IPS DF 4.7 (cell line): Measurements from ENCODE around the gene TANGO6.

Experiments used
- DNase-seq: peaks from one replicate; pipeline ENCODE4 v3.0.0-alpha.2; 2013; ENCODE audit warnings: low spot score; ENCODE audit errors: extremely low read depth

Gene TANGO6

GRCh38 chr16:68999114-68999513 lies 155.8 kb downstream of the TANGO6 start:
- DNase-seq, result no peak

GRCh38 chr16:69003500-69003899 lies 160.2 kb downstream of the TANGO6 start:
- DNase-seq, result no peak

GRCh38 chr16:69005641-69006355 lies 162.5 kb downstream of the TANGO6 start:
- DNase-seq, result no peak

DNA sequence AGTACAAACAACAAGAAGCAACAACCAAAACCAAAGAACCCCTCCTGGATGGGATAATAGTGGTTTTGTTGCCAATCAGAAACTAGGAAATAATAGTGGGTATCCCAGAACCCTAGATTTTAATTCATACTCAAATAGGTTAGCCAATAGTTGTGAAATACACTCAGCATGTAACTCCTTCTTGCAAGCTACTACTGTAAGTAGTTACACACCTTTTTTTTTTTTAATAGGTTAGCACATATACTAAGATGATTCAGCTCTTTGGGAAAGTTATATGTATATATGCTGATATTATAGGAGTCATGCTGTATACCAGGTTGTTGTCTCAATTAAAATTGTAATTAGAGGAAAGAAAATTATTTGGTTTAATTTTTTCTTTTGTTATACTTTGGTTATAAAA lies 169.6 kb downstream of the TANGO6 start:
- DNase-seq, result no peak

DNA sequence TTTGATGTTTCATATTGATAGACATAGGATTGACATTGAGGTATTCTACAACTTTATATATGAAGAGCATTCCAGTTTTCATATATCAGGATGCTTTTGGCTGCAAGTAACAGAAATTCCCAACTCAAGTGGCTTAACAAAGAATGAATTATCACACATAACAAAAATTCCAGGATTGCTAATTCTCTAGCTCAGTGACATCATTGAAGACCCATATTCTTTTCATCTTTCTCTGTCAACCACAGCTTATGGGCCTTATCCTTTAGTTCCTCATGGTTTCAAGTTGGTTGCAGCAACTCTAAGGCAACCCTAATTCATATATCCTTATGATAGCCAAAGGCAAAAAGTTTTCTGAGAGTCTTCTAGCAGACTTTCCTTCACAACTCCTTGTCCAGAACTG lies 170.7 kb downstream of the TANGO6 start:
- DNase-seq, result no peak

GRCh38 chr16:69014811-69015210 lies 171.5 kb downstream of the TANGO6 start:
- DNase-seq, result no peak

DNA sequence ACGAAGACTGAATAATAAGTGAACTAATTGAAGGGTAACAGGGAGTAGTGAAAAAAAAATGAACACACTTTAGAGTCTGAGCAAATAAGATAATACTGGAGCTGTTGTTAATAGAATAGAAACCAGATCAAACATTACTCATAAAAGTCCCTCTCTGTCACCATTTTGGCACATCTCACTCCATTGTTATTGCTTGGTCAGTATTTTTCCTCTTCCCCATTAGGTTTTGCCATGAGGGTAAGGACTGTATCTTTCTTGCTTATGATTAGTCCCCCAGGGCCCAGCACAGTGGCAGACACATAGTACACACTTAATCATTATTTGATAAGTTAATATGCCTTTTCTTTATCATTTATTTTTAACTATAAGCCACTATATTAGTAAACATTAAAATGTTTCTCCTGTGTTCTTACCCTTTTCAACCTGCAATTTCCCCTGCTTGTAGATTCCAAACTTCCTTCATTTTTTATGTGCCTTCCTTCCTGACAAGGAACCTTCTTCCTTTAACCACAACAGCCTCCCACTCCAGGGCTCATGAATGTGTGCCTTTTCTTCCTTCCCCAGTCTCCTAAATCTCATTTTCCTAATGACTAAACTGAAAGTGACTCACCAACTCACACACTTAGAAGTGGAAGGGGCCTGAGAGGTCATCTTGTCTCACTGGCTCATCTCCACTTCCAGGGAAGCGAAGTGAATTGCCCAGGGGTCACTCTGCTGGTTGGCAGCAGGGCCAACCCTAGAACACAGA lies 173.9 kb downstream of the TANGO6 start:
- DNase-seq, result no peak

DNA sequence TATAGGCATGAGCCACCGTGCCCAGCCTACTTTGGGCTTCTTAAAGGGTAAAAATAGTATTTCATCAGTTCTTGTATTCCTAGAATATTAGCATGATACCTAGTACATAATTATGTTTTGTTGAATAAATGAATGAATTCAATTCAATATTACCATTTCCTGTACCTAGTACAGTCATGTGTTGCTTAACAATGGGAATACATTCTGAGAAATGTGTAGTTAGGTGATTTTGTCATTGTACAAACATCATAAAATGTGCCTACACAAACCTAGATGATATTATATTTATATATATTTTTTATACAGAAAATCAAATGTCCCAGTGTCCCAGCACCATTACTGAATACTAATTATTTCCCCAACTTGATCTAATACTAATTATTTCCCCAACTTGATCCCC lies 176.5 kb downstream of the TANGO6 start:
- no peak for DNase-seq

- DNase-seq, result no peak
Observed at GRCh38 chr16:69029121-69029520, 185.8 kb downstream of the TANGO6 start.

DNA sequence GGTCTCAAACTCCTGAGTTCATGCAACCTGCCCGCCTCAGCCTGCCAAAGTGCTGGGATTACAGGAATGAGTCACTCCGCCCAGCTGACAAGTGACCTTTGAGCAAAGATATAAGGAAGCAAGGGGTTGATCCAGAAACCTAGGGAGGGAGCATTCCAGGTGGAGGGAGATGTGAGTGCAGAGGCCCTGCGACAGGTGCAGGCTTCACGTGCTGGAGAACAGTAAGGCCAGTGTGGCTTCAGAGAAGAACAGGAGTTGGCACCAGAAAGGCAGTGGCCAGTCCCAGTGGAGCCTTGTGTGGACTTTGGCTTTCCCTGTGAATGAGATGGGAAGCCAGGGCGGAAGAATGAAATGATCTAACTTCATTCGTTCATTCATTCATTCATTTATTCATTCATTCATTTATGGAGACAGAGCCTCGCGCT lies 188.6 kb downstream of the TANGO6 start:
- DNase-seq, result no peak

GRCh38 chr16:69033151-69033949 lies 190.0 kb downstream of the TANGO6 start:
- DNase-seq, result no peak

DNA sequence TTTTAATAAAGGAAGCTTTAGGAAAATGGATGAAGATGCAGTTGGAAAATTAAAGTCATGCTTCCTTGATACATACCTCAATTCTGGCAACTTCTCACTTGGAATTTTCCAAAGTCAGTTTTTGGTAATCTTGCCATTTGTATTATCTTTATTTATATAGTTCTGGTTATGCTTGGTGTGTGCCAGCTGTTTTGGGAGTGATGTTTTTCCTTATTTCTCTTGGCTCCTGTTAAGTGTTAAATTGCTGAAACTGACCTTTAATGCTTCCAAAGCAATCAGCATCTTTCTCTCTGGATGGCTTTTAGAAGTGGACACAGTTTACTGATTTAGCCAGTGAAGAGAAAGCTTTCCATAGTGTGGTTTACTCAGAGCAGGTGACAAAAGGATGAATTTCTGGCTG lies 192.0 kb downstream of the TANGO6 start:
- no peak for DNase-seq

- DNase-seq, result no peak
Observed at GRCh38 chr16:69036399-69037091, 193.2 kb downstream of the TANGO6 start.

DNA sequence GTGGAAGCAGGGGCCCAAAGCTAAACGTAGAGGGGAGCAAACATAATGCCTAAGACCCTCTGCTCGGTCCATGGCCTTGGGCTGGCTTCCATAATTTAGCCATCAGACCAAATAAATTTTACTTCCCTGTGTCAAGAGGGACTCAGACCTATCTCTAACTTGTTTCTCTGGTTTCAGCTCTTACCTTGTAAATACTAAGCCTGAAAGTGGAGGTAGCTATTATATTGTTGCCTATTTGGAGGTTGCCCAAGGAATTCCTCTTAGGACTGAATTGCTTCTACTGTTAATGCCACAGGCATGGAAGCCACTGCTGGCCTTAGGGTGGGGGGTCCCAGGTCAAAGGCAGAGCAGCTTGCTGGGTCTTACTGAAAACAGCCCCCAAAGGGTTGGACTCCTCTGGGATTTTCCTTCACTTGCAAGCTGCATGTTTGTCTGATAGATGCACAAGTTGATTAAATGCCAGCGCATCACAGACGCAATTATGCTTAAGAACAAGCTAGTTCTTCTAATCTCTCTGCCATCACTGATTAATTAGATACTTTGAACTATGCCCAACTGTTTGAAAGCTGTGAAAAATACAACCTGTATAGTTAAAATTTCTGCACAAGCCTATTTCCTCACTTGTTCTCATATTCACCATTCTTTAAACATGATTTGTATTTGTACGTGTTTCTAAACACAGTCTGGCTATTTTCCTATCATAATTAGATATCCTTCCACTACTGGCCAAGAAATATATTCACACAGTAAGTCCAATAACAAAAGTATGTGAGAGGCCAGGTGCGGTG lies 194.2 kb downstream of the TANGO6 start:
- DNase-seq, result no peak

GRCh38 chr16:69039333-69039941 lies 196.1 kb downstream of the TANGO6 start:
- DNase-seq, result no peak

GRCh38 chr16:69040144-69040909 lies 197.0 kb downstream of the TANGO6 start:
- no peak for DNase-seq

DNA sequence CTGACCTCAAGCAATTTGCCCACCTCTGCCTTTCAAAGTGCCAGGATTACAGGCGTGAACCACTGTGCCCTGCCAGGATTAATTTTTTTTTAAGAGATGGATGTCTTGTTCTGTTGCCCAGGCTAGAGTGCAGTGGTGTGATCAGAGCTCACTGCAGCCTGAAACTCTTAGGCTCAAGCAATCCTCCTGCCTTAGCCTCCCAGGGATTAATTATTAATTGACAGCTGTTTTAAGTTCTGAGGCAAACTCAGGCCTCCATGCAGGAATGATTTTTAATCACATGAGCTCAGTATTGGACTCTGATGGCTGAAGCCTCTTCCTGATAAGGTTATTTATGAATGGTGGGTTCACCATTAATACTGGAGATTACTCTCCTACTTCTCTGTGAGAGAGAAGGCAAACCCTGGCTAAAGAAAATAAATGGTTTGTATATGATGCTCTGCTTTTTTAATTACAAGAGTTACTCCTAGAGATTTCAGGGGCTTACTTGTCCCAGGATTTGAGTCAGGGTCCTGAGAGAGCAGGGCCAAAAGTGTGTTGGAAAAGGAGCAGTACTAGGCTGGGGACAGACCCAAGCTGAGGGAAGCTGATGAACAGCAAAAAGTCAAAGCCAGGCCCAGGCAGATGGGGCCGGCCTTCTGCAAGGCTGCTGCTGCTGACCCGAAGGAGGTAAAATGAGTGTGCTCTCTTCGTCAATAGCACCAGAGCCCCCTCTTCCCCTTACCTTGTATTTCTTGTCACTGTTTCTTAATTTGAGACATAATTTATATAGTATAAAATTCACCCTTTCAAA lies 205.2 kb downstream of the TANGO6 start:
- no peak for DNase-seq

DNA sequence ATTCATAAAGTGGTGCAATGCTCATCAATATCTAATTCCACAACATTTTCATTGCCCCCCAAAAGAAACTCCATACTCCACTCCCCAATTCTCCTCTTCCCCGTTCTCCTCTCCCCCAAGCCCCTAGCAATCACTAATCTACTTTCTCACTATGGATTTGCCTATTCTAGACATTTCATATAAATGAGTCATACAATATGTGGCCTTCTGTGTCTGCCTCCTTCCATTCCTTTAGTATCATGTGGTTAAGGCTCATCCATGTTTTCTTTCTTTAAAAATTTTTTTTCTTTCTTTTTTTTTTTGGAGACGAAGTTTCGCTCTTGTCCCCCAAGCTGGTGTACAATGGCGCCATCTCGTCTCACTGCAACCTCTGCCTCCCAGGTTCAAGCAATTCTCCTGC lies 205.8 kb downstream of the TANGO6 start:
- DNase-seq, result no peak
